Posterior vena cava (tissue), 2 donors: ENCODE measurements around the gene BMERB1. TPM values are rescaled to one million over a fixed set of nuclear protein-coding genes. Genes with fewer than 3 reads are reported as not detected.

Source experiments
- DNase-seq: peaks from one replicate; pipeline ENCODE4 v3.0.0-alpha.2; 2020; ENCODE audit warnings: low spot score
- intact Hi-C, 2 donors: fragments of 100-400 bp; cut with DNase I; formaldehyde crosslinking; loops; one replicate each; pipeline versions ENCODE4 v1.14.1 to v1.14.2; 2022 to 2023
- total RNA-seq, 2 donors: library from RNA; stranded (reverse); fragmentation: NEBNext Ultra II Directional; extraction: Animal tissue kit (Norgen Biotek cat#: 25700); gene quantifications; one replicate each; pipeline ENCODE4 v1.2.1, GENCODE V29; 2021
- donor health status: DM: yes; HTN: yes; CAD: no.
- donor health status: DM: yes; HTN: yes; CAD: no.

Gene BMERB1
- total RNA-seq, 2 donors from 2014 or later: 63.6 to 64.0 TPM

DNA sequence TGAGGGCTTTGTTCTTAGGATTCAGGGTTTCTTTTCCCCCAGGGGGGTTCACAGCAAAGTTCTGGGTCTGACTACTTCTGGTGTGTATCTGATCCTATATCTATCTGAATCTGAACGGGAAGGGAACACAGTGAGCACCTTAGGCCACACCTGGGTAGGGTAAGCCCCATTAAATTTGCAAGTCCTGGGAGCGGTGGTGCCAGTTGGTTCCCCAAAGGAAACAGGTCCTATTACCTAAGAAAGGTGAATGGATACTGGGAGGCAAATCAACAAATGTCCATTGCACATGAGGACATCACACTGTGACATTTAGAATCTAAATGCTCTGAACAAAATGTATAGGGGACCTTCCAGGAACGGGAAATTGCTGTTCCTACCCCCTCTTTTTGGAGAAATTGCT, 54.6 kb downstream of the BMERB1 start:
- intact Hi-C loops: no loop called here
- no peak for DNase-seq

DNA sequence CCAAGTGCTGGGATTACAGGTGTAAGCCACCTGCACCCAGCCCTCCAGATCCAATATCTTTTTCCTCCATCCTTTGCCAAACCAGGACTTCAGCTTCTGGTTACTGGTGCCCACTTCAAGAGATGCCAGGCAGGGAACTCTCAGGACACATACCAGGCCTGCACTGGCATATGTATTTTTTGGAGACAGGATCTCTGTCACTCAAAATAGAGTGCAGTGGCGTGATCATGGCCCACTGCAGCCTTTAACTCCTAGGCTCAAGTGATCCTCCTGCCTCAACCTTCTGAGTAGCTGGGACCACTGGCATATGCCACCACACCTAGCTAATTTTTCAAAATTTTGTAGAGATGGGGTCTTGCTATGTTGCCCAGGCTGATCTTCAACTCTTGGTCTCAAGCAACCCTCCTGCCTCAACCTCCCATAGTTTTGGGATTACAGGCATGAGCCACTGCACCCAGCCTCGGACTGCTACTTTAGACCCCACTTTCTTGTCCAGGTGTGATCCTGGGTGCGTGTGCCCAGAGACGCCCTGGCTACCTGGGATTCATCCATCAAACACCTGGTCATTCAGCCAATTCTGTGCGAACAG, 55.8 kb downstream of the BMERB1 start:
- intact Hi-C loops: loop anchor here in 1 of 2 donors (5.0 kb wide), 1 partner anchor 58 kb away; the partner anchor contains the start of gene BMERB1
- DNase-seq: no peak

DNA sequence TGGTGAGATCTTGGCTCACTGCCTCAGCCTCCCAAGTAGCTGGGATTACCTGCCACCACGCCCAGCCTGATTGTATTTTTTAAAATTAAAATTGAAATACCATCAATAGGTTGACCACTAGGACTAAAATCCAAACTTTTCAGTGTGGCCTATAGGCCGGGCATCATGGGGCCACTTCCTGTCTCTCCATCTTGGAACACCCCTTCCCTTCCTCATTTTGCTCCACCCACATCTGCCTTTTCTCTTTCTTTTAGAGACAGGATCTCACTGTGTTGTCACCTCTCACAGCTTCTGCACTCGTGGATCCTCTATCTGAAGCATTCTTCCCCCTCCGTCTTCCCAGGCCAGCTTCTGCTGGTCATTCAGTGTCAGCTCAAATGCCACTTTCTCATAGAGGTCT, 57.0 kb downstream of the BMERB1 start:
- no peak for DNase-seq
- intact Hi-C loops: loop anchor here in 1 of 2 donors (5.0 kb wide), 1 partner anchor 59 kb away; the partner anchor contains the start of gene BMERB1

DNA sequence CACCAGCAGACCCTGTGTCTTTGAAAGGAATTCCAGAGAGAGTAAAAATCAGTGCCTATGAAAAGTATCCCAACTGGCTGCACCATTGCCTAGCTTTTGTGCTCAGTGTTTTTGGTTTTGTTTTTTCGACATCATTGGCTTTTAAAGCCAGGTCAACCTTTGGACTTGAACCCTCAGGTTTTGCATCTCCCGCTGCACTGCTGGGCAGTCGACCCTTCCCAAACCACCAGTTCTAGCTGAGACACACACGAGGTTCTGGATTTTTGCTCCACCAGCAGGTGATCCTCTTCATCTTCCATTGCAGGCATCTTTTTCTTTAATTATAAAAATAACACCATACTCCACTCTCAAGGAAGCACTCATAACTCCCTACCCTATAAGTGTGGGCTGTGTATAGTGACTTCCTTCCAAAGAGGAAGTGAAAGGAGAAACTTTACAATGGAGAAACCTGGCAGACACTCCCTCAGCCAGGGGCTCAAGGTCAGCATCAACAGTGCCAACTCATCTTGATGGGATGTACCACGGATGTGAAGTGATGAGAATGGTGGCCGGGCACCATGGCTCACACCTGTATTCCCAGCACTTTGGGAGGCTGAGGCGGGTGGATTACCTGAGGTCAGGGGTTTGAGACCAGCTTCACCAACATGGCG, 57.8 kb downstream of the BMERB1 start:
- no peak for DNase-seq
- intact Hi-C loops: loop anchor here in 1 of 2 donors (5.0 kb wide), 1 partner anchor 60 kb away; the partner anchor contains the start of gene BMERB1

DNA sequence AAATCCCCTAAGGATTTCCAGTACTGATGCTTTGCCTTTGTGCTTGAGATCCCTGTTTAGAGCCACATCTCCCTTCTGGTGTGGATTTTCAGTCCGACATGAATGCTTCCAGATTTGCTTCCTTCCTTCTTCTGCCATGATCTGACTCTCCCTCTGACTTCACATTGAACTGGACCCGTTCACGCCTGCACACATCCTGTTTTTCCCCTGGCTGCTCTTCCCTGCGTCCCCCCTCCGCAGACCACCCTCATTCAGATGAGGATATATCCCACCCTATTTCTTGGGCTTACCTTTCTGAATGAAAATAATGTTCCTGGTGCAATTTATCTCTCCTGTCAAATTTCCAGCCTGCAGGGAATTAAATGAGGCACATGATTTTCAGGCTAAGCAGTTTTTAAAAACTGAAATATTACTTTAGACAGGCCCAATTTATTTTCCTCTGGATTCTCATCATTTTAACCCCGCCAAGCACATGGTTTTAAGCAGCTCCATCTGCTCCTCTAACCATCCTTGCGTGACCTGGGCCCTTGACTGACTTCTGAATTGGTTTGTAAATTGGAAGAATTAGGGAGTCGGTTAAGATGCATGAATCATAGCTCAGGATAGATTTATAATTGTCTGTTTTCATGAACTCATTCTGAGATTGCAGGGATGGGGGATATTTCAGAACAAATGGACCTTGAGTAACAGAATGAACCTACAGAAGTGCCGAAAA, 59.2 kb downstream of the BMERB1 start:
- intact Hi-C loops: loop anchor here in 1 of 2 donors (5.0 kb wide), 1 partner anchor 61 kb away; the partner anchor contains the start of gene BMERB1
- no peak for DNase-seq

DNA sequence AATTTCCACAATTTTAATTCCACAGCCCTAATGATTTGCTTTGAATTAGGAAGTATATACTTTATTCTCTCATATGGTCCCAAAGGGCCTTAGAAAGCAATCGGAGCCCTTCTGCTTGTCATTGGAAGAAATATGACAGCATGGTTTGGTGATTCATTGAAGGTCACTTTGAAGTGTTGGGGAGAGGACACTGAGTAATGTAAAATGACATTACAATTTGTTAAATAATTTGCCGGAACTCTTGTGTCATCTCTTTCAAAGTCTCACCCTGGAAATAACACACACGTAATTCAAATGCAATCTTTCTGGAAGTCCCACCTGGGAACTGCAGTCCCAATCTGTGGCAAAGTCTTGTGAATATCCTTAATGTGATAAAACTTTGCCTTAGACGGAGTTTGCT, 59.8 kb downstream of the BMERB1 start:
- no peak for DNase-seq
- intact Hi-C loops: loop anchor here in 1 of 2 donors (5.0 kb wide), 1 partner anchor 62 kb away; the partner anchor contains the start of gene BMERB1

DNA sequence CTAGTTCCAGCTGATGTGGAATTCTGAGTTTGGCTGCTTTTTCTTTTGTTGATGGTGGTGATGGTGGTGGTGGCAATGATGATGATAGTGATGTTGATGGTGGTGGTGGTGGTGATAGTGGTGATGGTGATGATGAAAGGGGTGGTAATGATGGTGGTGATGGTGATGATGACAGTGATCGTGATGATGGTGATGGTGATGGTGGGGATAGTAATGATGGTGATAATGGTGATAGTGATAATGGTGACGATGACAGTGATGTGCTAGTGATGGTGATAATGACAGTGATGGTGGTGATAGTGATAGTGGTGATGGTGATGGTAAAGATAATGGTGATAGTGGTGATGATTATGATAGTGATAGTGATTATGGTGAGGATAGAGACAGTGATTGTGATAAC, 61.5 kb downstream of the BMERB1 start:
- DNase-seq: no peak
- intact Hi-C loops: no loop called here

DNA sequence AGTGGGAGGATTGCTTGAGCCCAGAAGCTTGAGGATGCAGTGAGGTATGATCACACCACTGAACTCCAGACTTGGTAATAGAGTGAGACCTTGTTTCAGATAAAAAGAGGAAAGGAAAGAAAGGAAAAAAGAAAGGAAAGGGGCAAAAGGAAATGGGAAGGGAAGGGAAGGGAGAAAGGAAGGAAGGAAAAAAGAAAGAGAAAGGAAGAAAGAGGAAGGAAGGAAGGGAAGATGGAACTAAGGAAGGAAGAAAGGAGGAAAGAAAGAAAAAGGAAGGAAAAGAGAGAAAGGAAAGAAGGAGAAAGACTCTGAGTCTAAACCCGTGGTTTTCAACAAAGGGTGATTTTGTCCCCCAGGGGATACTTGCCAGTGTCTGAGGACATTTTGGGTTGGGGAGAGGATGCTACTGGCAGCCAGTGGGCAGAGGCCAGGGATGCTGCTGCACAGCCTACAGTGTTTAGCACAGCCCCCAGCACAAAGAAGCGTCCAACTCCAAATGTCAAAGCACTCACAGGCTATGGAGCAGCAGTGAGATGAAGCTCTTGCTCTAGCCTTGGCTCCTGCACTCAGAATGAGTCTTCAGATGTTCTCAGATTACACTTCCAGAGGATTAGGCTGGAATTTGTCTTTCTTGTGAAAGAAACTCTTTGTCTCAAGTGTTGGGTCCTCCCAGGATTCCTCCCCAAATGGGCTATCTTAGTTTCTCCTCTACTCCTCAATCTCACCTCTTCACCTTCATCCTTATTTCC, 64.2 kb downstream of the BMERB1 start:
- peak; percentile 74 for DNase-seq
- intact Hi-C loops: no loop called here

DNA sequence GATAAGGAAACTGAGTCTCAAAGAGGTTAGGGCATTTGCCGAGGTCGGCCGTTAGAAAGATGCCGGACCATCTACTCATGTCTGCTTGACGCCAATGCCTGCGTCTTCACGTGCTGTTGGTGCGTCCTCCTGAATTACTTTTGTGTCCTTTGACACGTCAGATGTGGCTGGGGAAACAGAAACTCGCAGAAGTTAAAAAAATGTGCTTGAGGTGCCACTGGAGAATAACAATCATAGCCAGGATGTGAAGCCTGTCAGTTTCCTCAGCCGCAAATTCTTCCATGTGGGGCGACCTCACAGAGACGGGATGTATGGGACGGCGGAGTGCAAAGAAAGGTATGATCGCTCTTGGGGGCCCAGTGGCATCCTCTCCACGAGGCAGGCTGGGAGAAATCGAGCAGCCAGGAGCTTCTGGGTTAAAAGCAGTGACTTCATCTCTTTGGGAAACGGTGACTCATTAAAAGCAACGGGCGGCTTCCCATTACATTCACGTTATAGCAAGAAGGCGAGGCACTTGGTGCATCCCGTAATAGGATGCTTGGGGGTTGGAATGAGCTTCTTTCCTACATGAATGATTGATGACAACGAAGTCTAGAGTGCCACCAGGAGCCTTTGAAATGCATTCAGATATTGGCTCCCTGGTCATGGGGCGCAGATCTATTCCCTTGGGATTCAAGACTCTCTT, 67.8 kb downstream of the BMERB1 start:
- peak; percentile 79 for DNase-seq
- intact Hi-C loops: no loop called here

DNA sequence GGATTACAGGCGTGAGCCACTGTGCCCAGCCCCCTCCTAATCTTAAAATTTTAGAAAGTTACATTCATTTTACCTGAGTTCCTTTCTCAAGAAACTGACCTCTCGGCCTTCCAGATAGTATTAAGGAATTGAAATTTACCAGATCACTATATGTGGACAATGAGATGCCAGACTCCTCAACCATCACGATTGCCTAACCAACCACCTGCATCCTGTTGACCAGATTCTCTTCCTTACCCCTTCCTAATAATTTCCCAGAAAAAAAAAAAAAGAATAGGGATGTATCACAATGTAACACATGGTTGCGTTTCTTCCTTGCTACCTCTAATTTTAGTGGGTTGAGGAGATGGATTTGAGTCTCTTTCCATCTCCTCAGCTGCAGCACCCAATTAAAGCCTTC, 72.1 kb downstream of the BMERB1 start:
- DNase-seq: no peak
- intact Hi-C loops: no loop called here

DNA sequence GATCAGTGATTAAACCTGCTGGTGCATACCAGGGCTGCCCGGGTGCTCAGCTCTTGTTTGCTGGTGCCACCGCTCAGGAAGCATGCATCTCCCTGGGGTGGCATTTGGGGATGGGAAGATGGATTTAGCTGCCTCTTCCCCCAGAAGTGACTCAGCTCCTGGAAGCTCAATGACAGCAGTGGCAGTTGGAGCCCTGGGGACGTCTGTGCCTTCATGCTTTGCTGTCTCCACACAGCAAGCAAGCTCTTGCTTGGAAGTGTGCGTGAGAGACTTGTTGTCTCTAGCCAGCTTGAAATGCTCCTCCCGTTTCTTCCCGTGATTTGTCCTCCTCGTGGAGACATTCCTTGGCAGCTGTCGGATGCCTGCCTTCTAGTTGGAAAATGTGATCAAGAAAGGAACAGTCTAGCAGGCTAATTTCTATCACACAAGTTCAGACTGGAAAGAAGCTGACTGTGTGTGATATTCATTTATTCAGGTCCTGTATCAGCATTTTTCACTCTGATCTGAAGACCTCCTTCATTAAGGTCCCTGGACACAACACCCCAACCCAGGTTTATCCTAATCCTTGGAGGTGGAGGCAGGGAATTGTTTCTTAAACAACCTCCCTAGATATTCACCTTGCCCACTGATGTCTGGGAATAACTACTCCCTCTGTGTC, 73.0 kb downstream of the BMERB1 start:
- DNase-seq: no peak
- intact Hi-C loops: no loop called here

DNA sequence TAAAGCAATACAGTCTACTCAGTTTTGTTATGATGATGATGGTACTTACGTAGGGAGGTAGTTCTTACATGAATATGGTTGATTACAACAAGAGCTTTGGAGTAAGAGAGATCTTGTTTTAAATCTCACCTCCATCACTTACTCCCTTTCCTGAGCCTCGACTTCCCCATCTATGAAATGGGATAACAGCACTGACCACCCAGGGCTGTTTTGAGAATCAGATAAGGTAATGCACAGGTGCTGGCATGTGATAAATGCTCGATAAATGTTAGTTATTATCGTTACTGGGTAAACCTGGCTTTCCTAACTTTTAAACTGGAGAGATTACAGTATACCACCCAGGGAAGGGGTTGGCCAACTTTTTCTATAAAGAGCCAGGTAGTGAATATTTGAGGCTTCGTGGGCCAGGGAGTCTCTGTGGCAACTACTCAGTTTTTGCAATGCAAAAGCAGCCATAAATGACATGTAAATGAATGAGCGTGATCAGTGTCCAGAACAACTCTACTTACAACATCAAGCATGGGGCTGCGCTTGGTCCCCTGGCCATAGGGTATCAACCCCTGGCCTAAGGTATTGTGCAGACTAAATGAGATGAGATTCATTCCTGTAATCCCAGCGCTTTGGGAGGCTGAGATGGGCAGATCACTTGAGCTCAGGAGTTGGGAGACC, 73.7 kb downstream of the BMERB1 start:
- DNase-seq: no peak
- intact Hi-C loops: no loop called here

DNA sequence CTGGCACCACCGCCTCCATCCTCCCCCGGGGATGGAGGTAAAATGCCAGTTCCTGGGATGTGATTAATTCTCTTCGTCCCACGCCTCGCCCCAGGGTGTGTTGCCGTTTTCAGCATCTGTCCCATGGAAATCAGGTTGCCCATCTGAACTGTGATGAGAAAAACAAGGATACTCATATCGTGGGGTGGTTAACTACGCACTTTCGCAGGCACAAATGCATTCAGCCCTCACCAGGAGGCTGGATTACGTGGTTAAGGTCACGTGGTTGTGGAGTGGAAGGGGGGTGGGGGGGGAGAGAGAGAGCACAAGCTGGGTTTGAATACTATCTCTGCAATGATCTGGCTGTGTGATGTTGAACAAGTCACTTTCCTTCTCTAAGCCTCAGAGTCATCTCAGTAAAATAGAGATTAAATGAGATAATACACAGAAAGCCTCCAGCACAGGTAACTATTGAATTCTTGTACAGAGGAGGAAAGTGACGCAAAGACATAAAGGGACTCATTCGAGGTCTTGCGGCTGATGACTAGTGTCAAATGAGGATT, 74.7 kb downstream of the BMERB1 start:
- intact Hi-C loops: no loop called here
- DNase-seq: no peak

DNA sequence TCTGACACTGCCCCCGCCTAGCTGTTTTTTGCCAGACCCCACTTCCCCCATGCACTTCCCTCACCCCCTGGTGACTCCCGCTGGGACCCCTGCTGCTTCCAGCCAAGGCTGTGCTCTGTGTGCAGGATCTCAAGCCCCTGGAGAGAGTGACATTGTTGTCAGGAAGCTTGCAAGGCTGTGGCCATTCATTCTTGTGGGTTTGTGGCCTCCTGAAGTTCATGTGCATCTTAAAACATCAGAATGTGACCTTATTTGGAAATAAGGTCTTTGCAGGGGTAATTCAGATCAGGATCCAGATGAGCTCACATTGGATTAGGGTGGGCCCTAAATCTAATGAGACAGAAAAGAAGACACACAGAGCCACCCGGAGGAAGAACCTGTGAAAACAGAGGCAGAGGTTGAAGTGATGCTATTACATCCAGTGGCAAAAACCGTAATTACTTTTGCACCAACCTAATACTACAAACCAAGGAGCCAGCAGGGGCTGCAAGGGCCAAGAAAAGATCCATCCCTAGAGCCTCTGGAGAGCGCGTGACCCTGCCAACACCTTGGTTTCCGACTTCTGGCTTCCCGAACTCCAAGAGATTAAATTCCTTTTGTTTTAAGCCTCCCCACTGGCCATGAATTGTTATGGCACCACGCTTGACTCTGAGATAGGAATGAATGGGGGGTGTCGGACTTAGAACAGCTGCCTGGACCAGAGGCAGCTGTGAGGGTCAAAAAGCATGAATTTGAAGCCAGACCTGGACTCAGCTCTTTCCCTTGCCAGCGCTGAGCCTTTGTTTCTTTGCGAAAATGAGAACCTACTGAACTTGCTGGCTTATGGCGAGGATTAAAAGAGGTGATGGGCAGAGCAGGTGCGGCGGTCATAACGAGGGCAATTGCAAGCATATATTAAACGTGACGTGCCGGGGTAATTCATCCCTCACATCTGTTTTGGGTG, 75.5 kb downstream of the BMERB1 start:
- intact Hi-C loops: no loop called here
- DNase-seq: no peak

DNA sequence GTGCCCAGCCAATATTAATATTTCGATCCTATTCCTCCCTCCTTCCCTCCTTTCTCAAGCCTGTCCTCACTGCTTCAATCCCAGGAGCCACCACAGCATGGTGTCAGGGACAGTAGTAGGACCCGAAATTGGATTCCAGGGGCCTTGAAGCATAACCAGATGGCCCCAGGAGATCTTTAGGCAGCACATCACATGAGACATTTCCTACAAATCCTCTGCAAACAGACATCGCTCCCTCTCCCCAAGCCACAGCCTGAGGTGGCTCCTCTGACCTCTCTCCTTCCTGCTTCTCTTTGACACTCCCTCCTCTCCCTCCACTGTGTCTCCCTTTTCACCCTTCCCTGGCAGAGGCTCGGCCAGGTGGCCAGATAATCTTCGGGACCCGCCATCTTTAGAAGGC, 76.6 kb downstream of the BMERB1 start:
- no peak for DNase-seq
- intact Hi-C loops: no loop called here

DNA sequence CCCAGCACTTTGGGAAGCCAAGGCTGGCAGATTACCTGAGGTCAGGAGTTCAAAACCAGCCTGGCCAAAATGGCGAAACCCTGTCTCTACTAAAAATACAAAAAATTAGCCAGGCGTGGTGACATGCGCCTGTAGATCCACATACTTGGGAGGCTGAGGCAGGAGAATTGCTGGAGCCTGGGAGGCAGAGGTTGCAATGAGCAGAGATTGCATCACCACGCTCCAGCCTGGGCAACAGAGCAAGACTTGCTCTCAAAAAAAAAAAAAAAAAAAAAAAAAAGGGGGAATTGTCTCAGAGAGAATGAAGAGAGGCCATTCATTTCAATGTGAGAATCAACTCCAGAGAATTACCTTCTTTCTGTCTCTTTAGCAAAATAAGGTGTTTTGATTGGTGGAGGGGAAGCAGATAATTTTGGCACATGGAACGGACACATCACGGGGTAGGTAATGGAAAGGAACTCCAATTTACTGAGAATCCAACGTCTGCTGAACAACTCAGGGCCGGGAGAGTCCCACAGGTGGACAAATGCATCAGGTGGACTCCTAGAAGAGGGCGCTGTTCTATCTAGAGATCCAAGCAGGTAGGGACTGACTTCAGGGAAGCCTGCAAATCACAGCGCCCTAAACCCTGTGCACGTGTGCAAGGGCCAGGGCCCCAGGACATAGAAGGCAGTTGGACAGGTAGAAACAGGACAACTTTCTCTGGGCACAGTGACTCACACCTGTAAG, 77.5 kb downstream of the BMERB1 start:
- intact Hi-C loops: no loop called here
- DNase-seq: no peak
